HEK293 (cell line): ENCODE results near the gene CSRNP2.

Experiments used
- GLI2 ChIP-seq: fragments of 450-650 bp; formaldehyde crosslinking; IDR thresholded peaks from 2 replicates; pipeline ENCODE4; 2017; ENCODE audit warnings: missing biosample characterization, missing genetic modification characterization, low read depth, borderline replicate concordance
- HOXA7 ChIP-seq: sonication (generic); formaldehyde crosslinking; IDR thresholded peaks from 2 replicates; pipeline ENCODE4 v1.8.1; 2022; ENCODE audit warnings: missing genetic modification reagents, borderline replicate concordance
- KLF16 ChIP-seq: fragments of 450-650 bp; formaldehyde crosslinking; IDR thresholded peaks from 2 replicates; pipeline ENCODE4 v1.5.1; 2017; ENCODE audit warnings: missing biosample characterization, missing genetic modification characterization
- KLF7 ChIP-seq: fragments of 450-650 bp; formaldehyde crosslinking; IDR thresholded peaks from 2 replicates; pipeline ENCODE4 v1.5.1; 2016; ENCODE audit warnings: missing biosample characterization, missing genetic modification characterization, borderline replicate concordance
- KLF9 ChIP-seq: fragments of 450-650 bp; formaldehyde crosslinking; IDR thresholded peaks from 2 replicates; pipeline ENCODE4 v1.5.1; 2016; ENCODE audit warnings: missing biosample characterization, missing genetic modification characterization, low read depth
- PRDM1 ChIP-seq: fragments of 450-650 bp; formaldehyde crosslinking; IDR thresholded peaks from 2 replicates; pipeline ENCODE4; 2016; ENCODE audit warnings: missing biosample characterization, missing genetic modification characterization
- SALL2 ChIP-seq: fragments of 450-650 bp; formaldehyde crosslinking; IDR thresholded peaks from 2 replicates; pipeline ENCODE4 v1.5.0; 2017; ENCODE audit warnings: missing biosample characterization, mild to moderate bottlenecking, missing genetic modification characterization, borderline replicate concordance
- ZBTB1 ChIP-seq: fragments of 450-650 bp; formaldehyde crosslinking; IDR thresholded peaks from 2 replicates; pipeline ENCODE4 v1.5.1; 2016; ENCODE audit warnings: missing biosample characterization, missing genetic modification characterization
- ZFP41 ChIP-seq: fragments of 450-650 bp; formaldehyde crosslinking; IDR thresholded peaks from 2 replicates; pipeline ENCODE4 v1.5.1; 2016; ENCODE audit warnings: missing biosample characterization, missing genetic modification characterization, borderline replicate concordance
- ZNF169 ChIP-seq: fragments of 450-650 bp; formaldehyde crosslinking; IDR thresholded peaks from 2 replicates; pipeline ENCODE4 v1.5.1; 2016; ENCODE audit warnings: missing biosample characterization, missing genetic modification characterization
- ZNF175 ChIP-seq: fragments of 450-650 bp; formaldehyde crosslinking; IDR thresholded peaks from 2 replicates; pipeline ENCODE4 v1.5.1; 2016; ENCODE audit warnings: missing biosample characterization, missing genetic modification characterization
- ZNF2 ChIP-seq: fragments of 450-650 bp; formaldehyde crosslinking; IDR thresholded peaks from 2 replicates; pipeline ENCODE4 v1.5.1; 2016; ENCODE audit warnings: missing biosample characterization, missing genetic modification characterization
- ZNF239 ChIP-seq: fragments of 450-650 bp; formaldehyde crosslinking; IDR thresholded peaks from 2 replicates; pipeline ENCODE4 v1.5.1; 2016; ENCODE audit warnings: missing biosample characterization, missing genetic modification characterization
- ZNF350 ChIP-seq: fragments of 450-650 bp; formaldehyde crosslinking; IDR thresholded peaks from 2 replicates; pipeline ENCODE4 v1.5.0; 2017; ENCODE audit warnings: missing biosample characterization, mild to moderate bottlenecking, missing genetic modification characterization
- ZNF394 ChIP-seq: fragments of 450-650 bp; formaldehyde crosslinking; IDR thresholded peaks from 2 replicates; pipeline ENCODE4 v1.5.1; 2016; ENCODE audit warnings: missing biosample characterization, missing genetic modification characterization, mild to moderate bottlenecking, moderate library complexity, borderline replicate concordance
- ZNF426 ChIP-seq: fragments of 450-650 bp; formaldehyde crosslinking; IDR thresholded peaks from 2 replicates; pipeline ENCODE4 v1.5.1; 2017; ENCODE audit warnings: missing biosample characterization, missing genetic modification characterization, mild to moderate bottlenecking, inconsistent platforms, moderate library complexity
- ZNF433 ChIP-seq: fragments of 450-650 bp; formaldehyde crosslinking; IDR thresholded peaks from 2 replicates; pipeline ENCODE4 v1.5.1; 2016; ENCODE audit warnings: missing biosample characterization, missing genetic modification characterization, low read depth
- ZNF596 ChIP-seq: fragments of 450-650 bp; IDR thresholded peaks from 2 replicates; pipeline ENCODE4 v1.5.0; 2018; ENCODE audit warnings: missing biosample characterization, mild to moderate bottlenecking, missing genetic modification characterization, moderate library complexity
- ZNF600 ChIP-seq: fragments of 450-650 bp; formaldehyde crosslinking; IDR thresholded peaks from 2 replicates; pipeline ENCODE4 v1.5.1; 2016; ENCODE audit warnings: missing biosample characterization, missing genetic modification characterization
- ZNF610 ChIP-seq: fragments of 450-650 bp; formaldehyde crosslinking; IDR thresholded peaks from 2 replicates; pipeline ENCODE4 v1.5.1; 2016; ENCODE audit warnings: missing biosample characterization, missing genetic modification characterization, borderline replicate concordance
- ZNF701 ChIP-seq: fragments of 450-650 bp; formaldehyde crosslinking; IDR thresholded peaks from 2 replicates; pipeline ENCODE4 v1.5.1; 2016; ENCODE audit warnings: missing biosample characterization, missing genetic modification characterization
- ZNF768 ChIP-seq: fragments of 450-650 bp; formaldehyde crosslinking; IDR thresholded peaks from 2 replicates; pipeline ENCODE4 v1.5.1; 2018; ENCODE audit warnings: missing biosample characterization, mild to moderate bottlenecking, missing genetic modification characterization
- ZXDB ChIP-seq: fragments of 450-650 bp; formaldehyde crosslinking; IDR thresholded peaks from 2 replicates; pipeline ENCODE4 v1.5.1; 2016; ENCODE audit warnings: missing biosample characterization, missing genetic modification characterization
- TF ChIP-seq, protein P1 (sequence below): fragments of 450-650 bp; formaldehyde crosslinking; IDR thresholded peaks from 2 replicates; pipeline ENCODE4 v1.5.1; 2016; ENCODE audit warnings: missing biosample characterization, missing genetic modification characterization
- TF ChIP-seq, protein P2 (sequence below): fragments of 450-650 bp; formaldehyde crosslinking; IDR thresholded peaks from 2 replicates; pipeline ENCODE4 v1.5.1; 2016; ENCODE audit warnings: missing biosample characterization, missing genetic modification characterization
- TF ChIP-seq, protein P3 (sequence below): fragments of 450-650 bp; formaldehyde crosslinking; optimal IDR thresholded peaks from 2 replicates; pipeline ENCODE3; 2016; ENCODE audit warnings: missing biosample characterization, mild to moderate bottlenecking, missing genetic modification characterization
- TF ChIP-seq, protein P4 (sequence below): fragments of 450-650 bp; formaldehyde crosslinking; IDR thresholded peaks from 2 replicates; pipeline ENCODE4 v1.5.1; 2016; ENCODE audit warnings: missing biosample characterization, missing genetic modification characterization
- TF ChIP-seq, protein P5 (sequence below): fragments of 450-650 bp; formaldehyde crosslinking; IDR thresholded peaks from 2 replicates; pipeline ENCODE4 v1.5.1; 2016; ENCODE audit warnings: missing biosample characterization, missing genetic modification characterization
- TF ChIP-seq, protein P6 (sequence below): fragments of 450-650 bp; formaldehyde crosslinking; conservative IDR thresholded peaks from 2 replicates; pipeline ENCODE4 v1.5.1; 2016; ENCODE audit warnings: low read depth, missing biosample characterization, missing genetic modification characterization

Gene CSRNP2

DNA sequence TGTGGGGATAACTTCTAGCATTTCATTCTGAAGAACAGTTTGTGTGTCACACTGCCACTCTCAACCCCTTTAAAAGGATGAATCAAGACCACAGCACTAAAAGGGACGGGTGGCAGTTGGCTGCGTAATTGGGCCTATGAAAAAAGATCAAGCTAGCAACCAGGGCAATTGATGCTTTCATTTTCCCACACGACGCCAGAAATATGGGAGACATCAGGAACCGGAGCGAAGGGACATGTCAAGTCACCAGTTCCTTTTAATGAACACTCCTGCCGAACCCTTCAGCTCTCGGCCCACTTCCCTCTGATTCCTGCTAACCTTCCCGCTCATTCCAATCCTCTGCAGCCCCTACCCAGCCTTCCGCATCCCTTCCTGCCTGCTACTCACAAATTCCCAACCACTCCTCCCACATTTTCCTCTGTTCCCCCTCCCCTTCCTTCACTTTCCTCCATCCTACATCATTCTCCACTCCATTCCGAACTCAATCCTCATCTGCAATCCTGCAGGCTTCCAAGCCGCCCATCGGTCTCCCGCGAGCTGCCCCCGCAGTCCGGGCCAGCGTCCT lies 753 bp downstream of the CSRNP2 start (continued):
- TF ChIP-seq, protein P1, sequence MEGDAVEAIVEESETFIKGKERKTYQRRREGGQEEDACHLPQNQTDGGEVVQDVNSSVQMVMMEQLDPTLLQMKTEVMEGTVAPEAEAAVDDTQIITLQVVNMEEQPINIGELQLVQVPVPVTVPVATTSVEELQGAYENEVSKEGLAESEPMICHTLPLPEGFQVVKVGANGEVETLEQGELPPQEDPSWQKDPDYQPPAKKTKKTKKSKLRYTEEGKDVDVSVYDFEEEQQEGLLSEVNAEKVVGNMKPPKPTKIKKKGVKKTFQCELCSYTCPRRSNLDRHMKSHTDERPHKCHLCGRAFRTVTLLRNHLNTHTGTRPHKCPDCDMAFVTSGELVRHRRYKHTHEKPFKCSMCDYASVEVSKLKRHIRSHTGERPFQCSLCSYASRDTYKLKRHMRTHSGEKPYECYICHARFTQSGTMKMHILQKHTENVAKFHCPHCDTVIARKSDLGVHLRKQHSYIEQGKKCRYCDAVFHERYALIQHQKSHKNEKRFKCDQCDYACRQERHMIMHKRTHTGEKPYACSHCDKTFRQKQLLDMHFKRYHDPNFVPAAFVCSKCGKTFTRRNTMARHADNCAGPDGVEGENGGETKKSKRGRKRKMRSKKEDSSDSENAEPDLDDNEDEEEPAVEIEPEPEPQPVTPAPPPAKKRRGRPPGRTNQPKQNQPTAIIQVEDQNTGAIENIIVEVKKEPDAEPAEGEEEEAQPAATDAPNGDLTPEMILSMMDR (tag by site-specific recombination) = no peak
- peak; percentile 25; the same call in 1 of the 2 replicates for TF ChIP-seq ZNF394 (tag by site-specific recombination)
- TF ChIP-seq, protein P2, sequence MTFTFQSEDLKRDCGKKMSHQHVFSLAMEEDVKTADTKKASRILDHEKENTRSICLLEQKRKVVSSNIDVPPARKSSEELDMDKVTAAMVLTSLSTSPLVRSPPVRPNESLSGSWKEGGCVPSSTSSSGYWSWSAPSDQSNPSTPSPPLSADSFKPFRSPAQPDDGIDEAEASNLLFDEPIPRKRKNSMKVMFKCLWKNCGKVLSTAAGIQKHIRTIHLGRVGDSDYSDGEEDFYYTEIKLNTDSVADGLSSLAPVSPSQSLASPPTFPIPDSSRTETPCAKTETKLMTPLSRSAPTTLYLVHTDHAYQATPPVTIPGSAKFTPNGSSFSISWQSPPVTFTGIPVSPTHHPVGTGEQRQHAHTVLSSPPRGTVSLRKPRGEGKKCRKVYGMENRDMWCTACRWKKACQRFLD (tag by site-specific recombination) = no peak
- TF ChIP-seq HOXA7 (CRISPR knock-in tag) = no peak
- TF ChIP-seq GLI2 (tag by site-specific recombination) = no peak
- no peak for TF ChIP-seq ZNF350 (tag by site-specific recombination)
- TF ChIP-seq ZNF175 (tag by site-specific recombination) = no peak
- TF ChIP-seq ZBTB1 (tag by site-specific recombination) = no peak
- TF ChIP-seq ZNF426 (tag by site-specific recombination) = no peak
- no peak for TF ChIP-seq ZNF701 (tag by site-specific recombination)
- TF ChIP-seq KLF7 = 0 out of 2 replicates have a peak, but pooled peaks have one; percentile 60
- TF ChIP-seq, protein P3, sequence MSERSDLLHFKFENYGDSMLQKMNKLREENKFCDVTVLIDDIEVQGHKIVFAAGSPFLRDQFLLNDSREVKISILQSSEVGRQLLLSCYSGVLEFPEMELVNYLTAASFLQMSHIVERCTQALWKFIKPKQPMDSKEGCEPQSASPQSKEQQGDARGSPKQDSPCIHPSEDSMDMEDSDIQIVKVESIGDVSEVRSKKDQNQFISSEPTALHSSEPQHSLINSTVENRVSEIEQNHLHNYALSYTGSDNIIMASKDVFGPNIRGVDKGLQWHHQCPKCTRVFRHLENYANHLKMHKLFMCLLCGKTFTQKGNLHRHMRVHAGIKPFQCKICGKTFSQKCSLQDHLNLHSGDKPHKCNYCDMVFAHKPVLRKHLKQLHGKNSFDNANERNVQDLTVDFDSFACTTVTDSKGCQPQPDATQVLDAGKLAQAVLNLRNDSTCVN (tag by site-specific recombination) = no peak
- TF ChIP-seq KLF9 (tag by site-specific recombination) = no peak
- peak; percentile 99 for TF ChIP-seq ZNF600 (tag by site-specific recombination)
- TF ChIP-seq ZXDB (tag by site-specific recombination) = peak; percentile 36
- TF ChIP-seq SALL2 (tag by site-specific recombination) = no peak
- no peak for TF ChIP-seq ZFP41
- TF ChIP-seq, protein P4, sequence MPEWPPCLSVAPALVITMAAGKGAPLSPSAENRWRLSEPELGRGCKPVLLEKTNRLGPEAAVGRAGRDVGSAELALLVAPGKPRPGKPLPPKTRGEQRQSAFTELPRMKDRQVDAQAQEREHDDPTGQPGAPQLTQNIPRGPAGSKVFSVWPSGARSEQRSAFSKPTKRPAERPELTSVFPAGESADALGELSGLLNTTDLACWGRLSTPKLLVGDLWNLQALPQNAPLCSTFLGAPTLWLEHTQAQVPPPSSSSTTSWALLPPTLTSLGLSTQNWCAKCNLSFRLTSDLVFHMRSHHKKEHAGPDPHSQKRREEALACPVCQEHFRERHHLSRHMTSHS (tag by site-specific recombination) = no peak
- TF ChIP-seq ZNF239 = no peak
- no peak for TF ChIP-seq ZNF610 (tag by site-specific recombination)
- peak; percentile 77; the same call in 1 of the 2 replicates for TF ChIP-seq KLF16
- TF ChIP-seq ZNF169 = no peak; the same call in 1 of the 2 replicates
- TF ChIP-seq ZNF596 (tag by site-specific recombination) = no peak
- TF ChIP-seq, protein P5, sequence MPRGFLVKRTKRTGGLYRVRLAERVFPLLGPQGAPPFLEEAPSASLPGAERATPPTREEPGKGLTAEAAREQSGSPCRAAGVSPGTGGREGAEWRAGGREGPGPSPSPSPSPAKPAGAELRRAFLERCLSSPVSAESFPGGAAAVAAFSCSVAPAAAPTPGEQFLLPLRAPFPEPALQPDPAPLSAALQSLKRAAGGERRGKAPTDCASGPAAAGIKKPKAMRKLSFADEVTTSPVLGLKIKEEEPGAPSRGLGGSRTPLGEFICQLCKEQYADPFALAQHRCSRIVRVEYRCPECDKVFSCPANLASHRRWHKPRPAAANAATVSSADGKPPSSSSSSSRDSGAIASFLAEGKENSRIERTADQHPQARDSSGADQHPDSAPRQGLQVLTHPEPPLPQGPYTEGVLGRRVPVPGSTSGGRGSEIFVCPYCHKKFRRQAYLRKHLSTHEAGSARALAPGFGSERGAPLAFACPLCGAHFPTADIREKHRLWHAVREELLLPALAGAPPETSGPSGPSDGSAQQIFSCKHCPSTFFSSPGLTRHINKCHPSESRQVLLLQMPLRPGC = no peak
- TF ChIP-seq PRDM1 (tag by site-specific recombination) = peak; percentile 84
- TF ChIP-seq ZNF768 = no peak
- TF ChIP-seq ZNF433 (tag by site-specific recombination) = no peak
- TF ChIP-seq ZNF2 = peak; percentile 67; the same call in 1 of the 2 replicates
- TF ChIP-seq, protein P6, sequence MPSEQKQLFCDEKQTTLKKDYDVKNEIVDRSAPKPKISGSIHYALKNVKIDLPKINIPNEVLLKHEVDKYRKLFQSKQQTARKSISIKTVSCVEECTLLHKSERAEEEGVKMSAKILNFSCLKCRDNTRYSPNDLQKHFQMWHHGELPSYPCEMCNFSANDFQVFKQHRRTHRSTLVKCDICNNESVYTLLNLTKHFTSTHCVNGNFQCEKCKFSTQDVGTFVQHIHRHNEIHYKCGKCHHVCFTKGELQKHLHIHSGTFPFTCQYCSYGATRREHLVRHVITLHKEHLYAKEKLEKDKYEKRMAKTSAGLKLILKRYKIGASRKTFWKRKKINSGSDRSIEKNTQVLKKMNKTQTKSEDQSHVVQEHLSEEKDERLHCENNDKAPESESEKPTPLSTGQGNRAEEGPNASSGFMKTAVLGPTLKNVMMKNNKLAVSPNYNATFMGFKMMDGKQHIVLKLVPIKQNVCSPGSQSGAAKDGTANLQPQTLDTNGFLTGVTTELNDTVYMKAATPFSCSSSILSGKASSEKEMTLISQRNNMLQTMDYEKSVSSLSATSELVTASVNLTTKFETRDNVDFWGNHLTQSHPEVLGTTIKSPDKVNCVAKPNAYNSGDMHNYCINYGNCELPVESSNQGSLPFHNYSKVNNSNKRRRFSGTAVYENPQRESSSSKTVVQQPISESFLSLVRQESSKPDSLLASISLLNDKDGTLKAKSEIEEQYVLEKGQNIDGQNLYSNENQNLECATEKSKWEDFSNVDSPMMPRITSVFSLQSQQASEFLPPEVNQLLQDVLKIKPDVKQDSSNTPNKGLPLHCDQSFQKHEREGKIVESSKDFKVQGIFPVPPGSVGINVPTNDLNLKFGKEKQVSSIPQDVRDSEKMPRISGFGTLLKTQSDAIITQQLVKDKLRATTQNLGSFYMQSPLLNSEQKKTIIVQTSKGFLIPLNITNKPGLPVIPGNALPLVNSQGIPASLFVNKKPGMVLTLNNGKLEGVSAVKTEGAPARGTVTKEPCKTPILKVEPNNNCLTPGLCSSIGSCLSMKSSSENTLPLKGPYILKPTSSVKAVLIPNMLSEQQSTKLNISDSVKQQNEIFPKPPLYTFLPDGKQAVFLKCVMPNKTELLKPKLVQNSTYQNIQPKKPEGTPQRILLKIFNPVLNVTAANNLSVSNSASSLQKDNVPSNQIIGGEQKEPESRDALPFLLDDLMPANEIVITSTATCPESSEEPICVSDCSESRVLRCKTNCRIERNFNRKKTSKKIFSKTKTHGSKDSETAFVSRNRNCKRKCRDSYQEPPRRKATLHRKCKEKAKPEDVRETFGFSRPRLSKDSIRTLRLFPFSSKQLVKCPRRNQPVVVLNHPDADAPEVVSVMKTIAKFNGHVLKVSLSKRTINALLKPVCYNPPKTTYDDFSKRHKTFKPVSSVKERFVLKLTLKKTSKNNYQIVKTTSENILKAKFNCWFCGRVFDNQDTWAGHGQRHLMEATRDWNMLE = no peak
